Measurements from ENCODE around the gene PIK3R5.
A peak's percentile ranks its signal among the peaks of the same experiment; 100 is the strongest.

PIK3R5 gene

DNA sequence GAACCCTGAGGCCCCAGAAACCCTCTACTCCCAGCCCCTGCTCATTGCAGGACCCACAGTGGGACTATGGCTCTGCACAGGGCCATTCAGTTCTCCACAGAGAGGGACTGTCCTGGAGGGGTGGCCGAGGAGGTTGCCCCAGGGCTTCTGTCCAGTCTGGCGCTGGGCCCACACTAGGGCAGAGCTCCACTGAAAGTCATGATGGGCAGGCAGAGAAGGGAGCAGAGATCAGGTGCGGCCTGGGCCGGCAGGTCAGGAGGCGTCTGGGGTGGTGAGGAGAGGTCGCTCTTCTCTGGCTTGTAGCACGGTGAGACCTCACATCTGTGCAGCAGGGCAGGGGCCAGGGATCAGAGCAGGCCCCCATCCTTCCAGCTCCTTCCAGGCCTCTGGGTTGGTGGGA is 85.0 kb downstream of the PIK3R5 start:
- H3K27ac ChIP-seq: no peak overlapping the region
- no peaks in the 10 kb centered on the region for H3K9me3 ChIP-seq (replicated peaks in 1 of 11)
- H4K20me1 ChIP-seq: peaks cover 0 to 28% (median 0%) of the 10 kb centered on the region in 11 experiments; a peak in 6 of 22 replicates
- H3K4me3 ChIP-seq: no peak overlapping the region
- no peak overlapping the region for H3K4me2 ChIP-seq
- H3K9ac ChIP-seq: no peak overlapping the region
- peaks cover 11 to 80% (median 77%) of the 10 kb centered on the region in 11 experiments; a peak in 21 of 22 replicates for H3K36me3 ChIP-seq
- H3K4me1 ChIP-seq: peaks cover 0 to 9% (median 3%) of the 10 kb centered on the region in 10 experiments; a peak in 8 of 20 replicates
- TF ChIP-seq Cebpa-rat (IDR thresholded peaks at IDR 0.05): no peak
- no peaks in the 10 kb centered on the region for H3K27me3 ChIP-seq

DNA sequence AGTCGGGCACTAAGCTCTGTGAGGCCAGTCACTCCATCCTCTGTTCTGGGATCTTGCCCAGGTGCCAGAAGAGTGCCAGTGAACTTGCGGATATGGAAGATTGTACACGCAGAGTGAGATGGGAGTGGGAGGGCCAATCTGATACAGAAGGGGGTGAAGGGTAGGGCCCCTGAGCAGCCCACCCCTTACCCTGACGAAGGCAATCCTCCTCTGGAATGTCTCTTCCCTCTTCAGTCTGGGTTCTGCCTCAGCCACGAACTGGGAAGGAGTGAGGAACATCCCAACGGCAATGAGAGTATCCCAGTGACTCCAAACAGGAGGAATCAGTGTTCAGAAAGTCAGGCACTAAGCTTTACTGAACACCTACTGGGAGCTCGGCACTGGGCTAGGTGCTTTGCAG is 86.1 kb downstream of the PIK3R5 start:
- Histone ChIP-seq H3K36me3 (peaks cover 11 to 72% (median 69%) of the 10 kb centered on the region in 11 experiments; a peak in 21 of 22 replicates), H4K20me1 (peaks cover 0 to 22% (median 0%) of the 10 kb centered on the region in 11 experiments; a peak in 6 of 22 replicates), H3K4me1 (peaks cover 1 to 17% (median 6%) of the 10 kb centered on the region in 10 experiments), H3K27me3 (no peaks in the 10 kb centered on the region), H3K4me3 (no peak overlapping the region), H3K9me3 (replicated peaks in 1 of 11) (no peaks in the 10 kb centered on the region), H3K27ac (no peak overlapping the region), H3K4me2 (no peak overlapping the region), H3K9ac (no peak overlapping the region)
- no peak for TF ChIP-seq Cebpa-rat (IDR thresholded peaks at IDR 0.05)

GRCh38 chr17:8877984-8878383 is 87.5 kb downstream of the PIK3R5 start:
- Histone ChIP-seq H3K4me3 (no peak overlapping the region), H3K9ac (no peak overlapping the region), H3K36me3 (peaks cover 5 to 58% (median 55%) of the 10 kb centered on the region in 11 experiments; a peak in 20 of 22 replicates), H3K4me2 (no peak overlapping the region), H3K4me1 (peaks cover 16 to 31% (median 20%) of the 10 kb centered on the region in 10 experiments), H3K27me3 (no peaks in the 10 kb centered on the region), H3K27ac (no peak overlapping the region), H3K9me3 (replicated peaks in 1 of 11) (no peaks in the 10 kb centered on the region), H4K20me1 (peaks cover 0 to 22% (median 0%) of the 10 kb centered on the region in 11 experiments; a peak in 5 of 22 replicates)
- no peak for TF ChIP-seq Cebpa-rat (IDR thresholded peaks at IDR 0.05)

GRCh38 chr17:8875957-8876356 is 89.5 kb downstream of the PIK3R5 start:
- Histone ChIP-seq H3K27me3 (no peaks in the 10 kb centered on the region), H3K4me3 (no peak overlapping the region), H3K4me2 (peak overlapping the region in 1 of 11 experiments; percentile 24; a peak in 1 of 22 replicates), H3K4me1 (peaks cover 26 to 43% (median 31%) of the 10 kb centered on the region in 10 experiments), H3K36me3 (peaks cover 5 to 38% (median 35%) of the 10 kb centered on the region in 11 experiments; a peak in 20 of 22 replicates), H3K9ac (no peak overlapping the region), H3K27ac (no peak overlapping the region), H4K20me1 (peaks cover 0 to 9% (median 0%) of the 10 kb centered on the region in 11 experiments; a peak in 2 of 22 replicates), H3K9me3 (replicated peaks in 1 of 11) (no peaks in the 10 kb centered on the region)
- no peak for TF ChIP-seq Cebpa-rat (IDR thresholded peaks at IDR 0.05)

GRCh38 chr17:8875436-8875835 is 90.1 kb downstream of the PIK3R5 start:
- no peak overlapping the region for H3K27ac ChIP-seq
- no peak overlapping the region for H3K4me3 ChIP-seq
- TF ChIP-seq Cebpa-rat (IDR thresholded peaks at IDR 0.05): no peak
- H3K27me3 ChIP-seq: no peaks in the 10 kb centered on the region
- H3K4me1 ChIP-seq: peaks cover 26 to 48% (median 31%) of the 10 kb centered on the region in 10 experiments
- H3K9me3 ChIP-seq (replicated peaks in 1 of 11): no peaks in the 10 kb centered on the region
- H3K36me3 ChIP-seq: peaks cover 5 to 32% (median 30%) of the 10 kb centered on the region in 11 experiments; a peak in 20 of 22 replicates
- peaks cover 0 to 5% (median 0%) of the 10 kb centered on the region in 11 experiments; a peak in 2 of 22 replicates for H4K20me1 ChIP-seq
- no peak overlapping the region for H3K9ac ChIP-seq
- H3K4me2 ChIP-seq: peak overlapping the region in 2 of 11 experiments; percentile 18 to 24; a peak in 3 of 22 replicates

DNA sequence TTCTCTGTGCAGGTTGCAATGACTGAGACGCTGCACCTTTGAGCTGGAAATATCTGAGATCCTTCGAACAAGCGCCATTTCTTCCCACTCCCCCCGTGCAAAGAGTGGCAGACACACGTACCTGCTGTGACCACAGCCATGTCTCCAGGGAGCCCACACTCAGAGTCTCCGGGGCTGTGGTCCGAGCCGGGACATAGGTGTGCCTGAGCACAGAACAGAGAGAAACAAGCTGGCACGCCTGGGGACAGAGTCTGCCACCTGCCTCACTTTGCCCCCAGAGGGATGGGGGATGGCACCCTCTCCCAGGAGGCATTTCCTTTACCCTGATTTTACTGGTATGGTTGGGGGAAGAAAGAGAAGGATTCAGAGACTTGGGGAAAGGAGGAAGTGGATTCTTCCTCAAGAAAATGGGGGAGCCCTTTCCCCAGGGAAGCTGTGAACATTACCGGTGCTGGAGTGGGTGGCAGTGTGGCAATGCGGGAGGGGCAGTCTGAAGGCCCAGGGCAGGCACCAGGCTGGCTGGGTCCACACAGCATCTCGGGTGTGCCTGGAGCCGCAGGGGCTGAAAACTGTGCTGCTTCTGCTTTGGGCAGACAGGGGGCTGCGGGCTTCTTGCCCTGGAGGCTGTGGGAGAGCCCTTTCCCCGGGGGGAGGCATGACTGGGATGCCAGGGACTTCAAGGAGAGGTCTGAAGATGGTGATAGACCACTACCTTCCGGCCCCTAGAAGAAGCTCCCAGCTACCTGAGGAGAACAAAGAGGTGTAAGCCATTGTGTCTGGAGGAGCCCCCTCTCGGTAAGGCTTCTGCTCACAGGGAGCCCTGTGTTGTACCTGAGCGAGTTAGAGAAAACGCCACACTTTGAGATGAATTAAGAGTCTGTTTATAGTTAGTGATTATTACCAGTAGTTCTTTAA is 91.4 kb downstream of the PIK3R5 start:
- peak overlapping the region in 5 of 11 experiments; percentile 5 to 39 (median 22); a peak in 5 of 22 replicates for H3K9ac ChIP-seq
- H3K9me3 ChIP-seq (replicated peaks in 1 of 11): no peaks in the 10 kb centered on the region
- peak overlapping the region in 3 of 11 experiments; percentile 12 to 43 (median 34); a peak in 3 of 22 replicates for H3K27ac ChIP-seq
- H3K4me1 ChIP-seq: peaks cover 26 to 61% (median 31%) of the 10 kb centered on the region in 10 experiments
- no peak overlapping the region for H3K4me3 ChIP-seq
- H4K20me1 ChIP-seq: no peaks in the 10 kb centered on the region
- H3K27me3 ChIP-seq: no peaks in the 10 kb centered on the region
- no peak for TF ChIP-seq Cebpa-rat (IDR thresholded peaks at IDR 0.05)
- peaks cover 0 to 19% (median 16%) of the 10 kb centered on the region in 11 experiments; a peak in 17 of 22 replicates for H3K36me3 ChIP-seq
- peak overlapping the region; percentile 71 to 92 (median 86) for H3K4me2 ChIP-seq

DNA sequence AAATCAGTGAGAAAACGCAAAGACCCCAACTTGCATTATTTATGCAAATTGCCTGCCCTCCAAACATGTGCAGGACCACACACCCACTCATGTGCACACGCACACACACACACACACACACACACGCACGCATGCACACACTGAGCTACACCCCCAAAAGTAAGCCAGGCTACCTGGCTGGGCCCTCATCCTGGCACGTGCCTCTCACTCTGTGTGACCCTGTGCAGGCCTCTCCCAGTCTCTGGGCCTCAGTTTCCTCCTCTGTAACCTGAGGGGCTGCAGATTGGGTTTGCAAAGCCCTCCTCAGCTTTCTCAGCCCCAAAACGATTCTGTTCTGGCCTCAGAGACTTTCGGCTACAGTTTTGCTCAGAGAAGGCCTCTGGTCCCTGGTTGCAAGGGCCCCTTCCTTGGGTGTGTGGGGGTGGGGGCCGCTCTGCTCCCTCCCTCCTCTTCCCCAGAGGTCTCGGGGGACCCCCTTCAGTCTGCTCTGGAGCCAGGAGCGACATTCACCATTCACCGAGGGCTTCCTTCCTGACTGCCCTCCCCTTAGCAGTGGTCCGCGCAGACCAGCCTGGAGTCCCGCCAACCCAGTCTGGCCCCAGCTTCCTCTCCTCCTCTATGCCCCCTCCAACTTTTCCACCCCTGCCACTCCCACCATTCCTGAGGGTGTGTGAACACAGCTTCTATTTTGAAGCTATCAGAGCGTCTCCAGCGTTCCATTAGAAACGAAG is 92.6 kb downstream of the PIK3R5 start:
- Histone ChIP-seq H3K9ac (peak overlapping the region in 10 of 11 experiments; percentile 12 to 65 (median 50); a peak in 16 of 22 replicates), H3K4me2 (peak overlapping the region; percentile 71 to 92 (median 86)), H3K36me3 (peaks cover 0 to 7% (median 4%) of the 10 kb centered on the region in 11 experiments; a peak in 15 of 22 replicates), H3K4me3 (peak overlapping the region in 1 of 10 experiments; percentile 36; a peak in 3 of 20 replicates), H3K27ac (peak overlapping the region in 9 of 11 experiments; percentile 35 to 77 (median 66); a peak in 19 of 22 replicates), H3K9me3 (replicated peaks in 1 of 11) (no peaks in the 10 kb centered on the region), H3K4me1 (peaks cover 30 to 73% (median 38%) of the 10 kb centered on the region in 10 experiments), H3K27me3 (no peaks in the 10 kb centered on the region), H4K20me1 (no peaks in the 10 kb centered on the region)
- TF ChIP-seq Cebpa-rat (IDR thresholded peaks at IDR 0.05): no peak

DNA sequence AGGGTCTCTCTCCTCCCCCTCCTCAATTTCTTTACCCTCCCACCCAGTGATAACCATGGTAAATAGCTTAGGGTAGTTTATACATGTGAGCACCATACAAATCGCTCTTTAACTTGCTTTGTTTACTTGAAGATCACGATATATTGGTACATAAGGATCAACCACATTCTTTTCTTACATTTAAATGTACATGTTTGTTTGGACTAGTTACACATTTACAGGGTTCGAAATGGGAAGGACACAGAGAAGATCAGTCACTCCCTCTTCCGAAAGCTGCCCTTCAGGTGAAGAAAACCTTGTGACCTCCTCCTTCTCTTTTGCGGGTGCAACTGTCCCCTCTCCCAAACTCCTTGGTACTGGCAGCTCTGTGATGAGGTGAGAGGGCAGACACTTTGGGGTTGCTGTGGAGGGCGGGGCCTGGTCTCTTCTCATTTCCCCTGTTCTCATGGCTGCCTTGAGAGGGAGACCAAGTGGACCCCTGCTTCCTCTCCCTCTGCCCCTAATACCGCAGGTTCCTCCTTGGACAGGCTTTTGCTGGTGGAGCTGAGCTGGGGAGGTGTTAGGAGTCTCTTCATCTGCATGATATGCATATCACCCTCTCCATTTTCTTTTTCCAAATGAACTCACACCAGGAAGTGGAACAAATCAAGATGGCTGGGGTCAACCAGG is 93.3 kb downstream of the PIK3R5 start:
- Histone ChIP-seq H3K9ac (peak overlapping the region in 3 of 11 experiments; percentile 31 to 53 (median 39); a peak in 2 of 22 replicates), H3K36me3 (no peaks in the 10 kb centered on the region), H3K27me3 (no peaks in the 10 kb centered on the region), H3K4me2 (peak overlapping the region; percentile 71 to 92 (median 86)), H3K4me3 (no peak overlapping the region), H3K4me1 (peaks cover 37 to 77% (median 45%) of the 10 kb centered on the region in 10 experiments), H3K9me3 (replicated peaks in 1 of 11) (no peaks in the 10 kb centered on the region), H3K27ac (peak overlapping the region in 9 of 11 experiments; percentile 35 to 77 (median 66); a peak in 16 of 22 replicates), H4K20me1 (no peaks in the 10 kb centered on the region)
- TF ChIP-seq Cebpa-rat (IDR thresholded peaks at IDR 0.05): no peak

Measured in BLaER1 treated with 17β-estradiol and CSF1 and Interleukin-3, amounts not matched to agents 10 nM and 100 nM (cell line).